Measurements from ENCODE around the gene PUSL1. TPM values are rescaled to one million over a fixed set of nuclear protein-coding genes. Genes with fewer than 3 reads are reported as not detected.

The PUSL1 gene
- total RNA-seq, 1 experiment from 2014 or later = 132 TPM

DNA sequence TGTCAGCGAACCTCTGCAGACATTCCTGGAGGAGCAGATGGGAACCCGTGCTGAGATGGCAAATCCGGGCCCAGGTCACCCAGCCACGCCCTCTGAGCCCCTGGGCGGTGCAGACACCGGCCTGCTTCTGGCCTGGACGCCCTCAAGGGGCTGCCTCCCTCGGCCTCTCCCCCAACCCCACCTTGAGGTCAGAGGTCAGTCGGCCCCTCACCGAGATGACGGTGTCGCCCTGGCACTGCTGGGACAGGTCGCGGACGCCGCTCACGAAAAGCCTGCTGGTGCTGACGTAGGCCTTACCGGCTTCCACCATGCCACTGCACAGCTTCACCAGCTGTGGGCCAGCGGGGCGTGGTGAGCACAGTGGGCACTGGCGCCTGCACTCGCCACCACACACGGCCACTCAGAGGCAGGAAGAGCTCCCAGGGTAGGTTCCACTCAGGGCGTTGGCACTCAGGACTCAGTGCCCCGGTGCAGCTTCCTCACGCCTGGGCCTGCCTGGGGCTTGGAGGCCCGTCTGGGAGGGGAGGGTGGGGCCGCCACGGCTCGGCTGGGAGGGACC, 5.4 kb upstream of the PUSL1 start:
- Histone ChIP-seq H2AFZ (ENCODE audit: low read length) (no peak overlapping the region), H3K4me1 (ENCODE audit: insufficient read depth, low read length) (peaks cover 23% of the 10 kb centered on the region), H3K4me3 (ENCODE audit: low read length) (no peak overlapping the region), H3F3A (ENCODE audit: low read length, unreplicated experiment) (no peaks in the 10 kb centered on the region), H3K27me3 (ENCODE audit: low read length) (no peaks in the 10 kb centered on the region), H3K36me3 (ENCODE audit: low read depth, low read length) (no peaks in the 10 kb centered on the region), H3K9me2 (replicated peaks; ENCODE audit: low read length) (no peaks in the 10 kb centered on the region), H3K27ac (ENCODE audit: low read length) (no peak overlapping the region), H3K79me2 (ENCODE audit: low read length) (peaks cover 38% of the 10 kb centered on the region), H3K4me2 (ENCODE audit: low read length) (no peak overlapping the region), H3K9ac (ENCODE audit: low read length) (no peak overlapping the region), H3K9me3 (ENCODE audit: low read length) (no peaks in the 10 kb centered on the region), H4K20me1 (ENCODE audit: low read length) (peaks cover 5% of the 10 kb centered on the region)
- TF ChIP-seq, protein P1, sequence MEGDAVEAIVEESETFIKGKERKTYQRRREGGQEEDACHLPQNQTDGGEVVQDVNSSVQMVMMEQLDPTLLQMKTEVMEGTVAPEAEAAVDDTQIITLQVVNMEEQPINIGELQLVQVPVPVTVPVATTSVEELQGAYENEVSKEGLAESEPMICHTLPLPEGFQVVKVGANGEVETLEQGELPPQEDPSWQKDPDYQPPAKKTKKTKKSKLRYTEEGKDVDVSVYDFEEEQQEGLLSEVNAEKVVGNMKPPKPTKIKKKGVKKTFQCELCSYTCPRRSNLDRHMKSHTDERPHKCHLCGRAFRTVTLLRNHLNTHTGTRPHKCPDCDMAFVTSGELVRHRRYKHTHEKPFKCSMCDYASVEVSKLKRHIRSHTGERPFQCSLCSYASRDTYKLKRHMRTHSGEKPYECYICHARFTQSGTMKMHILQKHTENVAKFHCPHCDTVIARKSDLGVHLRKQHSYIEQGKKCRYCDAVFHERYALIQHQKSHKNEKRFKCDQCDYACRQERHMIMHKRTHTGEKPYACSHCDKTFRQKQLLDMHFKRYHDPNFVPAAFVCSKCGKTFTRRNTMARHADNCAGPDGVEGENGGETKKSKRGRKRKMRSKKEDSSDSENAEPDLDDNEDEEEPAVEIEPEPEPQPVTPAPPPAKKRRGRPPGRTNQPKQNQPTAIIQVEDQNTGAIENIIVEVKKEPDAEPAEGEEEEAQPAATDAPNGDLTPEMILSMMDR (conservative IDR thresholded peaks at IDR 0.05; ENCODE audit: low read depth, low read length) = no peak
- TF ChIP-seq EZH2 (IDR thresholded peaks at IDR 0.05; ENCODE audit: low read length, unreplicated experiment) = no peak
- TF ChIP-seq EZH2phosphoT487 (IDR thresholded peaks at IDR 0.05; ENCODE audit: borderline replicate concordance, low read length) = no peak
- POLR2A ChIA-PET (ENCODE audit: unreplicated experiment) = interaction anchor here (0.5 kb wide), 1 partner anchor 286 kb away, joined by 4 read pairs; no protein-coding TSS in a partner anchor
- BruUV-seq (replicated peaks) = no TSS peak
- DNase-seq = no peak
- CTCF ChIA-PET = no interaction called here
- ATAC-seq = no peak
- intact Hi-C loops (cut with micrococcal nuclease) = no loop called here

DNA sequence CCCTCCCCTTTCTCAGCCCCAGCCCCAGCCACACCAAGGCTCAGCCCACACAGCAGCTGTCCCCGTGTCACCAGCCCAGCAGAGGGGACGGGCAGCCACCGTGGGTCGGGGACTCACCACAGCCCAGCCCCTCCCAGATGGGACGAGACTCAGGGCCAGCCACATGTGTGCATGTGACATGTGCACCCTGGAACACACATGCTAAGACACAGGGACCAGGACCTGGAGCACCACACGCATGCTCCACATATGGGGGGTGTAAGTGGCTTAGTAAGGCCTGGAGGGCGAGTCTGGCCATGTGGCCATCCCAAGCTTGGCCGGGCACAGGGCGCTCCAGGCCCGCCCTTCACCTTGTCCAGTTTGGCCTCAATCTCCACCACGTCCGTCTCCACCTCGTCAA, 4.7 kb upstream of the PUSL1 start:
- no peak overlapping the region for H3K27ac ChIP-seq (ENCODE audit: low read length)

More for the DNA sequence above, 4.7 kb upstream of the PUSL1 start:
- no TSS peak for BruUV-seq (replicated peaks)
- Histone ChIP-seq H3K9me3 (ENCODE audit: low read length) (no peaks in the 10 kb centered on the region), H3K27me3 (ENCODE audit: low read length) (no peaks in the 10 kb centered on the region), H4K20me1 (ENCODE audit: low read length) (peaks cover 5% of the 10 kb centered on the region), H3F3A (ENCODE audit: low read length, unreplicated experiment) (no peaks in the 10 kb centered on the region), H3K36me3 (ENCODE audit: low read depth, low read length) (no peaks in the 10 kb centered on the region), H3K9me2 (replicated peaks; ENCODE audit: low read length) (no peaks in the 10 kb centered on the region), H3K9ac (ENCODE audit: low read length) (no peak overlapping the region), H3K4me3 (ENCODE audit: low read length) (no peak overlapping the region), H3K4me1 (ENCODE audit: insufficient read depth, low read length) (peaks cover 23% of the 10 kb centered on the region), H2AFZ (ENCODE audit: low read length) (no peak overlapping the region), H3K4me2 (ENCODE audit: low read length) (no peak overlapping the region), H3K79me2 (ENCODE audit: low read length) (peaks cover 41% of the 10 kb centered on the region)
- ATAC-seq = no peak
- ChIA-PET POLR2A (ENCODE audit: unreplicated experiment) (interaction anchor here (0.5 kb wide), 1 partner anchor 286 kb away, joined by 4 read pairs; no protein-coding TSS in a partner anchor), CTCF (no interaction called here)
- intact Hi-C loops (cut with micrococcal nuclease) = no loop called here
- no peak for DNase-seq
- TF ChIP-seq, protein P1 (conservative IDR thresholded peaks at IDR 0.05; ENCODE audit: low read depth, low read length) = no peak
- no peak for TF ChIP-seq EZH2phosphoT487 (IDR thresholded peaks at IDR 0.05; ENCODE audit: borderline replicate concordance, low read length)
- TF ChIP-seq EZH2 (IDR thresholded peaks at IDR 0.05; ENCODE audit: low read length, unreplicated experiment) = no peak

Measured in PC-3 (cell line).